ENCODE measurements around the gene CCDC117.
"Not testable (repeated sequence)": the region's sequence is repeated elsewhere in the genome, so short reads cannot be mapped to it uniquely, and the experiment has no call there.

Gene CCDC117

DNA sequence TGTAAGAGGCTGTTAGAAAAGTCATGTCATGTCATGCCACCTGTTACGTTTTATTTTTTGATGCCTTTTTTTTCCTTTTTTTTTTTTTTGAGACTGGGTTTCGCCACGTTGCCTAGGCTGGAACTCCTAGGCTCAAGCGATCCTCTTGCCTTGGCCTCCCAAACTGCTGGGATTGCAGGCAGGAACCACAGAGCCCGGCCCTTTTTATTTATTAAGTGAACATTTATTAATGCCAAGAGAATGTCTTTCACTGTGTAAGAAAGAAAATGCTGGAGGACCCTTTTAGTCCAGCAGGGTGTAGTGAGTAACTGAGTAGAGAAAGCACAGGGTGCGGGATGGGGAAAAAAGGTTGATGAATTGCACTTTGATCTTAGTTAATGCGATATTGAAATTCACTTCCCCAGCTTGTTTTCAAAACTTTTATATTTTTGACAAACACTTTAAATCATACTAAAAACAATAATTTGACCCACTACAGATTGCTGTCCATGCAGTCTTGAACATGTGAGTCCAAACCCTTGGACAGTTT, 30.2 kb downstream of the CCDC117 start:
- DNase-seq = peak; percentile 20

DNA sequence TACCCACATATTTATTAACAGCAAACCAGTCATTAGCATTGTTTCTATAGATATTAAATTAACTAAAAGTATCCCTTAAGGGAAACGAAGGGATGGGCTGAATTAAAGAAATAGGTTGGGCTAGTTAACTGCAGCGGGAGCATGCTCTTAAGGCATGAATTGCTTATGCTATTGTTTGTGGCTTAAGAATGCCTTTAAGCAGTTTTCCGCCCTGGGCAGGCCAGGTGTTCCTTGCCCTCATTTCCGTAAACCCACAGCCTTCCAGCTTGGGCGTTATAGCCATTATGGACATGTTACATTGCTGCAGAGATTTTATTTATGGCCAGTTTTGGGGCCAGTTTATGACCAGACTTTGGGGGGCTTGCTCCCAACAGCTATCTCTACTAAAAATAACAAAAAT, 32.9 kb downstream of the CCDC117 start:
- DNase-seq = not testable (repeated sequence)

- DNase-seq = no peak
These were observed 36.3 kb downstream of the CCDC117 start for GRCh38 chr22:28808716-28809355.

- DNase-seq = peak; percentile 55
These were observed 38.5 kb downstream of the CCDC117 start for GRCh38 chr22:28810821-28811491.

GRCh38 chr22:28812516-28812915, 40.0 kb downstream of the CCDC117 start:
- DNase-seq = no peak

DNA sequence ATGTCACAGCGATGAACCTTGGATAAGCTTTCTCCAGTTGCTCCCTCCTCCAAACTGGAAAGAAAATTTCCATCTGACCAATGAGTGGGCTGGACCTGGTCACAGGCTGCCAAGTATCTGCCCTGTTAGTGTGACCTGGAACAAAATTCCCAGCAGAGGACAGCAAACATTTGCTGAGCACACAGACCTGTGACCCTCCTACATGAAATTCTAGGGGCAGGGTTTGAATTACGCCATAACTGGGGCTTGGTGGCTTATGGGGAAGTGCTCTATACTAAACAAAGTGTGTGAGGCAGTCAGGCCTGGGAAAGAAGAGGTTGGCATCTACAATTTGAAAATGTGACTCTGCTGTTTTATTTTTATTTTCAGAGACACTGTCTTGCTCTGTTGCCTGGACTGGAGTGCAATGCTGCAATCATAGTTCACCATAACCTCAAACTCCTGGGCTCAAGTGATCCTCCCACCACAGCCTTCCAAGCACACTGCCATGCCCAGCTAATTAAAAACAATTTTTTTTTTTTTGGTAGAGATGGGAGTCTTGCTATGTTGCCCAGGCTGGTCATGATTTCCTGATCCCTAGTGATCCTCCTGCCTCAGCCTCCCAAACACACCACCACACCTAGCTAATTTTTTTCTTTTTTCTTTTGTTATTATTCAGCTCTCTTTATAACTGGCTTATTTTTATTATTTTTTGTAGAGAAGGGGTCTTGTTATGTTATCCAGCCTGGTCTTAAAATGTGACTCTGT, 41.5 kb downstream of the CCDC117 start:
- DNase-seq = no peak

- DNase-seq = no peak
These were observed 42.6 kb downstream of the CCDC117 start for GRCh38 chr22:28815111-28815510.

GRCh38 chr22:28815729-28816128, 43.2 kb downstream of the CCDC117 start:
- DNase-seq = no peak

- DNase-seq = no peak
These were observed 44.6 kb downstream of the CCDC117 start for GRCh38 chr22:28817064-28817463.

DNA sequence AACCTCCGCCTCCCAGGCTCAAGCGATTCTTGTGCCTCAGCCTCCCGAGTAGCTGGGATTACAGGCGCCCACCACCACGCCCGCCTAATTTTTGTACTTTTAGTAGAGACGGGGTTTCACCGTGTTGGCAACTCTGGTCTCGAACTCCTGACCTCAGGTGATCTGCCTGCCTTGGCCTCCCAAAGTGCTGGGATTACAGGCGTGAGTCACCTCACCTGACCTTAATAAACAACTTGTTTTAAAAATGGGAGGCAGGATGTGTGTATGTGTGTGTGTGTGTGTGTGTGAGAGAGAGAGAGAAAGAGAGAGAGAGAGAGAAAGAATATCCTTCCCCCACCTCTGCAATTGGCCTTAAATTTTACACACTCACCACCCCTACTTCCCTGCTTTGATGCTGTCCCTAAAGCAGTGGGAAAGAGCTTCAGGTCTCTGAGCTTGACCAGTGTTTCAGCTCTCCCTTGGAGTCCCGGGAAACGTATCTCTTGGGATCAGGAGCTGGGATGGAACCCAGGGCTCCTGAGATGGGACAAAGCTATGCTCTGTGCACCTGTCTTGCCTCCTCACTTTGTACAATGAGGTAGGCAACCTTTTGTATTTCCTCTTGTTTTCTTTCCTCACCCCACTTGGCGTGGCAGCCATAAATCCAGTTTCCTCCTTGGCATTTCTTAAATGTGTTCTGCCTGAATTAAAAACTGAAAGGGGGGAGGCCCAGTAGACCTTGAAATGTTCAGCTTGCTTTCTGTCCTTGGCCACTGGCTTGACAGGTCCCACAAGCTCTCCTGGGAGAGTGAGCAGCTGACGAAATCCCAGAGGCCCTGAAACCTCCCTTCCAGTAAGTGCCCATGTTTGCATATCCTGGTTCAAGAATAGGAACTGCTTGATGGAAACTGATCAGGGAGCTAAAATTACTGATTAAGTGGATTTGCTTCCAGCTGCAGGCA, 45.7 kb downstream of the CCDC117 start:
- peak; percentile 24 for DNase-seq

DNA sequence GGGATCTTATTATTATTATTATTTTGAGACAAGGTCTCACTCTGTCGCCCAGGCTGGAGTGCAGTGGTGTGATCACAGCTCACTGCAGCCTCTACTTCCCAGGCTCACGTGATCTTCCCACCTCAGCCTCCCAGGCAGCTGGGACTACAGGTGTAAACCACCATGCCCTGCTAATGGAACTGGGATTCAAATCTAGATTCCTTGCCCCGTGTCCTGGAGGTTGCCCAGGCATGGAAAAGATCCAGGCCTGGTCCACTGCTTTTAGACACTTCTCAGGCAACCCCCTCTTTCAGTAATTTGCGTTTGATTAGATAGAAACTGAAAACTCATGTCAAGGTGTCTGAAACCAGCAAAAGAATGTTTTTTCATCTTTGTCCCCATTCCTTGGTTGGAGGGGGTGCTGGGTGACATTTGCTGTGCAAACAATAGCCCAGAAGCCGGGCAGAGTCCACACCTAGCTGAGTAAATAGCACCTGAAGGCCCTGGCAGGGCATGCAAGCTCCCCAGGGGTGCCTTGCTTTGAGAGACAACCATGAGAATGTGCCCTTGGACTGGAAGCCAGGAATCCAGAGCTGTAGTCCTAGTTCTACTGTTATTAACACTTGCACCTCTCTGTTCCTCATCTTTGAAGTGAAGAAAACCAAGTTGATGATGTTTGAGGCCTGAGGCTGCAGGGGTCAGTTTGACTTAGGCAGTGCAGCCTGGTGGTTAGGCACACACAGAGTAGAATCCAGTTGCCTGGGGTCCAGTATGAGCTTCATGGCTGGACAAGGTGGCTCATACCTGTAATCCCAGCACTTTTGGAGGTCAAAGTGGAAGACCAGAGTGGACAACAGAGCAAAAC, 47.0 kb downstream of the CCDC117 start:
- no peak for DNase-seq

GRCh38 chr22:28820885-28821284, 48.4 kb downstream of the CCDC117 start:
- DNase-seq = no peak

- DNase-seq = no peak
These were observed 49.0 kb downstream of the CCDC117 start for GRCh38 chr22:28821452-28821851.

DNA sequence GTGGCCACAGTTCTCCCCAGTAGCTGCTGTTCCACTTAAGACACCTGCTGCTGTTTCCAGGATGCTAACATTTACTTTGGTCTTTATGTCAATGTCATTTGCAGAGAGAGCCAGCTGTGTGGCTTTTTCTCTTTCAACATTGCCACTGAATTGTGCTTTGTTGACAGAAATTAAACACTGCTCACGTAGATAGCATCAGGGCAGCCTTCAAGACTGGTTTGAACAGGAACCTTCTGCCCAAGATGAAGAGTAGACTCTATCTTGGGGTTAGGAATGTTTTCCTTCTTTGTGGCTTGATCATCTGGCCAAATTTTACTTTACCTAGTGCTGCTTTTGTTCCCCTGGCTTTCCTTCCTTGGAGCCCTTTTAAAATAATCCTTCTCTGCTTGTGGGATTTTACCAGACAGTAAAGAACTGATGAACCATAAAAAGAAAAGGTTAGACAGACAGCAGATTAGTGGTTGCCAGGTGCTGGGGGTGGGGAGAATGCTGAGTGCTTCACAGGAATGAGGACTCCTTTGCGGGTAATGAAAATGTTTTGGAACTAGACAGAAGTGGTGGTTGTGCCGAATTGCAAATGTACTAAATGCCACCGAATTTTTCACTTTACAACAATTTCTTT, 50.5 kb downstream of the CCDC117 start:
- DNase-seq = peak; percentile 49

DNA sequence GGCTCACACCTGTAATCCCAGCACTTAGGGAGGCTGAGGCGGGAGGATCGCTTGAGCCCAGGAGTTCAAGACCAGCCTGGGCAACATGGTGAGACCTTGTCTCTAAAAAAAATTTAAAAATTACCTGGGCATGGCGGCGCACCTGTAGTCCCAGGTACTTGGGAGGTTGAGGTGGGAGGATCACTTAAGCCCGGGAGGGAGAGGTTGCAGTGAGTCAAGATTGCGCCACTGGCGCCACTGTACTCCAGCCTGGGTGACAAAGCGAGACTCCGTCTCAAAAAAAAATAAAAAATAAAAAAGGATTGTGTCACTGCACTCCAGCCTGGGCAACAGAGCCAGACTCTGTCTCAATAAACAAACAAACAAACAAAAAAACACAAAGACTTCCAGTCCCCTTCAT, 52.0 kb downstream of the CCDC117 start:
- DNase-seq = not testable (repeated sequence)

DNA sequence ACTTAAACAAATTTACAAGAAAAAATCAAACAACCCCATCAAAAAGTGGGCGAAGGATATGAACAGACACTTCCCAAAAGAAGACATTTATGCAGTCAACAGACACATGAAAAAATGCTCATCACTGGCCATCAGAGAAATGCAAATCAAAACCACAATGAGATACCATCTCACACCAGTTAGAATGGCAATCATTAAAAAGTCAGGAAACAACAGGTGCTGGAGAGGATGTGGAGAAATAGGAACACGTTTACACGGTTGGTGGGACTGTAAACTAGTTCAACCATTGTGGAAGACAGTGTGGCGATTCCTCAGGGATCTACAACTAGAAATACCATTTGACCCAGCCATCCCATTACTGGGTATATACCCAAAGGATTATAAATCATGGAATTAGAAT, 53.9 kb downstream of the CCDC117 start:
- DNase-seq = not testable (repeated sequence)

- DNase-seq = no peak
These were observed 54.4 kb downstream of the CCDC117 start for GRCh38 chr22:28826921-28827320.

- peak; percentile 83 for DNase-seq
These were observed 57.1 kb downstream of the CCDC117 start for GRCh38 chr22:28829358-28830181.

DNA sequence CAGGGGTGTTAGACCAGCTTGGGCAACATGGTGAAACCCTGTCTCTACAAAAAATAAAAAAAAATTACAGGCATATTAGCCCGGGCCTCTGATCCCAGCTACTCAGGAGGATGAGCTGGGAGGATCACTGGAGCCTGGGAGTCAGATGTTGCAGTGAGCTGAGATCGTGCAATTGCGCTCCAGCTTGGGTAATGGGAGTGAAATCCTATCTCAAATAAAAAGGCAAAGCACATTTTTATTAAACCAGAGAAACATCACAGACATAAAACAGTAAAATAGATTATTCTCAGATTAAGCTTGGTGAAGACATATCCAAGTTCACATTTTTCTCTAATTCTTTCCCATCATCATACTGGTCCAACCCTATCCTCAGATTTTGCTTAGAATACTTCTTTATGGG, 57.9 kb downstream of the CCDC117 start:
- no peak for DNase-seq

Measured in CD4-positive, alpha-beta T cell treated with Interleukin-17A for 1 hour (primary cell).